ENCODE results near the gene IL1RAP.

DNA sequence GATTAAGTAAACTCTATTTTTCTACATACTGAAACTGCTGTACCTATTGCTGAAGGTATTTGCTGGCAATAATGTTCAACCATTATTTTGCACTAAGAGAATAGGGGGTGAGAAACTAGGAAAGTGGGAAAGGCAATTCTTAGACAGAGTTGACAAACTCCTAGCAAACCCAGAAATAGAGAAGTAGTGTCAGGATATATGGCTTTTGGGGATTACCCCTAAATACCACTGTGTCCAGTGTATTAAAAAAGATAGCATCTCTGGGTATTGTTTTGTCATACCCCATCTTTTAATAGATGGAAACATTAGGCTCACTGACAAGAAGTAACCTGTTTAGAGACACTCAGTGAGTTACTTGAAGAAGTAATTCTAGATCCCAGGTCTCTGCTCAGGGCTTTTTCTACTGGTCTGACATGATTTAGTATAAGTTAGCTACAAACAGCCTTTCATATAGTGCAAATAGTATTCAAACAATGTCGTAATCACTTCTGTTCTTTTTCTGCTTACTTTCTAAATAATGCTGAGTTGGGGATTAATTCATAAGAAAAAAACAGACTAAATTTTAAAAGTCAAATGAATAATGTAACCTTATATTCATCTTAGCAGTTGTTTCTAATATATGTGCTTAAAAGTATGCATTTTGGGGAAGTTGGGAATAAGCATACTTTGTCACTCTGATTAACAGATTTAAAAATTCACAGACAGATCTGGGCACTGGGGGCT lies 107.2 kb downstream of the IL1RAP start:
- TF ChIP-seq, protein P1, sequence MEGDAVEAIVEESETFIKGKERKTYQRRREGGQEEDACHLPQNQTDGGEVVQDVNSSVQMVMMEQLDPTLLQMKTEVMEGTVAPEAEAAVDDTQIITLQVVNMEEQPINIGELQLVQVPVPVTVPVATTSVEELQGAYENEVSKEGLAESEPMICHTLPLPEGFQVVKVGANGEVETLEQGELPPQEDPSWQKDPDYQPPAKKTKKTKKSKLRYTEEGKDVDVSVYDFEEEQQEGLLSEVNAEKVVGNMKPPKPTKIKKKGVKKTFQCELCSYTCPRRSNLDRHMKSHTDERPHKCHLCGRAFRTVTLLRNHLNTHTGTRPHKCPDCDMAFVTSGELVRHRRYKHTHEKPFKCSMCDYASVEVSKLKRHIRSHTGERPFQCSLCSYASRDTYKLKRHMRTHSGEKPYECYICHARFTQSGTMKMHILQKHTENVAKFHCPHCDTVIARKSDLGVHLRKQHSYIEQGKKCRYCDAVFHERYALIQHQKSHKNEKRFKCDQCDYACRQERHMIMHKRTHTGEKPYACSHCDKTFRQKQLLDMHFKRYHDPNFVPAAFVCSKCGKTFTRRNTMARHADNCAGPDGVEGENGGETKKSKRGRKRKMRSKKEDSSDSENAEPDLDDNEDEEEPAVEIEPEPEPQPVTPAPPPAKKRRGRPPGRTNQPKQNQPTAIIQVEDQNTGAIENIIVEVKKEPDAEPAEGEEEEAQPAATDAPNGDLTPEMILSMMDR (IDR thresholded peaks at IDR 0.05), result no peak
- TF ChIP-seq POLR2AphosphoS5 (IDR thresholded peaks at IDR 0.05; ENCODE audit: insufficient read depth in 1 of 2, low read depth in 1 of 2), result no peak

Measured in vagina (tissue), 2 donors.